Mesendoderm (in vitro differentiated cells): ENCODE measurements around the gene SCYGR7.

ENCODE experiments used
- DNase-seq: peaks from one replicate; pipeline ENCODE4 v3.0.0; 2013
- H2AK5ac ChIP-seq: 2 replicates; pipeline ENCODE4 v1.6.1; 2013; ENCODE audit warnings: low read length, inconsistent platforms
- H2BK120ac ChIP-seq: 2 replicates; pipeline ENCODE4 v1.6.1; 2013; ENCODE audit warnings: low read depth, mild to moderate bottlenecking, low read length, moderate library complexity, mixed read lengths
- H2BK15ac ChIP-seq: replicated peaks from 2 replicates; pipeline ENCODE4 v1.6.1; 2013; ENCODE audit warnings: low read depth, mild to moderate bottlenecking, moderate library complexity
- H2BK5ac ChIP-seq: 2 replicates; pipeline ENCODE4 v1.6.1; 2013; ENCODE audit warnings: low read length, inconsistent platforms
- H3K18ac ChIP-seq: 2 replicates; pipeline ENCODE4 v1.6.1; 2013; ENCODE audit warnings: mild to moderate bottlenecking, low read length, mixed read lengths
- H3K23ac ChIP-seq: one replicate; pipeline ENCODE4 v1.6.1; 2013; ENCODE audit warnings: low read length
- H3K27ac ChIP-seq: 2 replicates; pipeline ENCODE4 v1.5.1; 2013; ENCODE audit warnings: low read depth, mild to moderate bottlenecking, inconsistent platforms, low read length, moderate library complexity
- H3K27me3 ChIP-seq: 2 replicates; pipeline ENCODE4 v1.6.1; 2013; ENCODE audit warnings: low read length, control low read depth, mild to moderate bottlenecking, inconsistent platforms; ENCODE audit not compliant: insufficient read depth, poor library complexity
- H3K36me3 ChIP-seq: 2 replicates; pipeline ENCODE4 v1.6.1; 2013; ENCODE audit warnings: low read length, inconsistent platforms; ENCODE audit not compliant: control insufficient read depth, insufficient read depth
- H3K4ac ChIP-seq: one replicate; pipeline ENCODE4 v1.6.1; 2013; ENCODE audit warnings: low read depth, mild to moderate bottlenecking, low read length, moderate library complexity
- H3K4me1 ChIP-seq: 2 replicates; pipeline ENCODE4 v1.6.1; 2013; ENCODE audit warnings: low read depth, low read length, inconsistent platforms; ENCODE audit not compliant: control insufficient read depth
- H3K4me2 ChIP-seq: 2 replicates; pipeline ENCODE4 v1.6.1; 2013; ENCODE audit warnings: low read length
- H3K4me3 ChIP-seq: 2 replicates; pipeline ENCODE4 v1.5.1; 2013; ENCODE audit warnings: mild to moderate bottlenecking, low read length
- H3K56ac ChIP-seq: one replicate; pipeline ENCODE4 v1.6.1; 2013; ENCODE audit warnings: low read length
- H3K79me1 ChIP-seq: 2 replicates; pipeline ENCODE4 v1.6.1; 2013; ENCODE audit warnings: low read length, inconsistent platforms
- H3K79me2 ChIP-seq: 2 replicates; pipeline ENCODE4 v1.6.1; 2013; ENCODE audit warnings: mild to moderate bottlenecking, low read length; ENCODE audit not compliant: control insufficient read depth, insufficient read depth
- H3K9ac ChIP-seq: 2 replicates; pipeline ENCODE4 v1.6.1; 2013; ENCODE audit warnings: low read length, inconsistent platforms
- H4K5ac ChIP-seq: one replicate; pipeline ENCODE4 v1.6.1; 2013; ENCODE audit warnings: low read length
- H4K8ac ChIP-seq: one replicate; pipeline ENCODE4 v1.6.1; 2013; ENCODE audit warnings: low read depth, mild to moderate bottlenecking, control low read depth, low read length, moderate library complexity
- WGBS: extraction: QIAGEN DNeasy Blood & Tissue Kit; methylation state at CpG from one replicate; pipeline ENCODE4 v1.1.7; 2013; ENCODE audit warnings: low lambda C conversion rate, missing lambda C conversion rate; ENCODE audit not compliant: insufficient coverage; ENCODE audit errors: extremely low coverage; 5-methylcytosine and 5-hydroxymethylcytosine counted together

SCYGR7 gene

GRCh38 chr2:227761740-227762476 lies 33.8 kb downstream of the SCYGR7 start:
- WGBS, result no CpG with 5 or more reads among the region's 6 CpGs

GRCh38 chr2:227765788-227766372 lies 37.7 kb downstream of the SCYGR7 start:
- Histone ChIP-seq H4K8ac (no peak overlapping the region), H3K4me2 (no peak overlapping the region), H2BK120ac (no peak overlapping the region), H3K27ac (no peak overlapping the region), H3K18ac (no peak overlapping the region), H2BK5ac (no peak overlapping the region), H3K4me3 (no peak overlapping the region), H3K4ac (no peak overlapping the region), H3K79me1 (no peaks in the 10 kb centered on the region), H3K9ac (no peak overlapping the region), H2BK15ac (no peak overlapping the region), H3K23ac (no peak overlapping the region), H3K36me3 (no peaks in the 10 kb centered on the region), H4K5ac (no peak overlapping the region), H3K4me1 (no peaks in the 10 kb centered on the region), H3K56ac (no peak overlapping the region), H3K27me3 (no peaks in the 10 kb centered on the region), H2AK5ac (no peak overlapping the region), H3K79me2 (no peaks in the 10 kb centered on the region)
- no peak for DNase-seq
- no CpG with 5 or more reads among the region's 4 CpGs for WGBS

More at GRCh38 chr2:227761740-227762476, 33.8 kb downstream of the SCYGR7 start:
- H3K56ac ChIP-seq, result no peak overlapping the region
- H4K8ac ChIP-seq, result no peak overlapping the region
- no peak overlapping the region for H2AK5ac ChIP-seq
- no peak overlapping the region for H3K4me2 ChIP-seq
- no peak overlapping the region for H3K18ac ChIP-seq
- no peak overlapping the region for H3K9ac ChIP-seq
- no peak for DNase-seq
- H3K27me3 ChIP-seq, result no peaks in the 10 kb centered on the region
- H3K79me2 ChIP-seq, result no peaks in the 10 kb centered on the region
- H2BK15ac ChIP-seq, result no peak overlapping the region
- no peaks in the 10 kb centered on the region for H3K36me3 ChIP-seq
- H3K4me3 ChIP-seq, result no peak overlapping the region
- H2BK120ac ChIP-seq, result no peak overlapping the region
- no peak overlapping the region for H3K27ac ChIP-seq
- no peaks in the 10 kb centered on the region for H3K4me1 ChIP-seq
- H4K5ac ChIP-seq, result no peak overlapping the region
- no peak overlapping the region for H3K4ac ChIP-seq
- H3K79me1 ChIP-seq, result no peaks in the 10 kb centered on the region
- no peak overlapping the region for H2BK5ac ChIP-seq
- no peak overlapping the region for H3K23ac ChIP-seq

- H3K4me1 ChIP-seq, result no peaks in the 10 kb centered on the region
- no peak overlapping the region for H3K56ac ChIP-seq
- no peak overlapping the region for H3K4me2 ChIP-seq
- H3K9ac ChIP-seq, result no peak overlapping the region
- H3K18ac ChIP-seq, result no peak overlapping the region
- no peak overlapping the region for H2BK5ac ChIP-seq
- no peak overlapping the region for H2AK5ac ChIP-seq
- WGBS, result no CpG with 5 or more reads among the region's 11 CpGs
- no peaks in the 10 kb centered on the region for H3K36me3 ChIP-seq
- no peaks in the 10 kb centered on the region for H3K27me3 ChIP-seq
- H3K27ac ChIP-seq, result no peak overlapping the region
- H3K4ac ChIP-seq, result no peak overlapping the region
- no peak overlapping the region for H3K4me3 ChIP-seq
- peak; percentile 86 for DNase-seq
- H3K79me2 ChIP-seq, result no peaks in the 10 kb centered on the region
- H2BK15ac ChIP-seq, result no peak overlapping the region
- H4K8ac ChIP-seq, result no peak overlapping the region
- no peaks in the 10 kb centered on the region for H3K79me1 ChIP-seq
- no peak overlapping the region for H3K23ac ChIP-seq
- H2BK120ac ChIP-seq, result no peak overlapping the region
- no peak overlapping the region for H4K5ac ChIP-seq
Observed at GRCh38 chr2:227766373-227766883, 38.3 kb downstream of the SCYGR7 start.

- H3K79me1 ChIP-seq, result no peaks in the 10 kb centered on the region
- no peak overlapping the region for H2AK5ac ChIP-seq
- no peak overlapping the region for H3K9ac ChIP-seq
- WGBS, result no CpG with 5 or more reads among the region's 22 CpGs
- H3K4me1 ChIP-seq, result no peaks in the 10 kb centered on the region
- H3K36me3 ChIP-seq, result no peaks in the 10 kb centered on the region
- H3K56ac ChIP-seq, result peak overlapping the region; percentile 1
- no peaks in the 10 kb centered on the region for H3K27me3 ChIP-seq
- no peak overlapping the region for H3K23ac ChIP-seq
- no peak overlapping the region for H3K4me3 ChIP-seq
- H4K8ac ChIP-seq, result no peak overlapping the region
- H4K5ac ChIP-seq, result no peak overlapping the region
- H3K18ac ChIP-seq, result no peak overlapping the region
- no peak overlapping the region for H2BK5ac ChIP-seq
- H2BK120ac ChIP-seq, result no peak overlapping the region
- H3K4me2 ChIP-seq, result no peak overlapping the region
- H2BK15ac ChIP-seq, result no peak overlapping the region
- H3K4ac ChIP-seq, result no peak overlapping the region
- DNase-seq, result no peak
- no peak overlapping the region for H3K27ac ChIP-seq
- no peaks in the 10 kb centered on the region for H3K79me2 ChIP-seq
Observed at GRCh38 chr2:227767830-227768229, 39.7 kb downstream of the SCYGR7 start.

GRCh38 chr2:227772197-227772661 lies 44.1 kb downstream of the SCYGR7 start:
- Histone ChIP-seq H3K4ac (no peak overlapping the region), H3K56ac (no peak overlapping the region), H3K9ac (no peak overlapping the region), H2BK120ac (no peak overlapping the region), H3K27me3 (no peaks in the 10 kb centered on the region), H4K8ac (no peak overlapping the region), H2BK5ac (no peak overlapping the region), H2BK15ac (no peak overlapping the region), H2AK5ac (no peak overlapping the region), H3K79me1 (no peaks in the 10 kb centered on the region), H4K5ac (no peak overlapping the region), H3K4me2 (no peak overlapping the region), H3K4me1 (no peaks in the 10 kb centered on the region), H3K23ac (no peak overlapping the region), H3K36me3 (no peaks in the 10 kb centered on the region), H3K4me3 (no peak overlapping the region), H3K18ac (no peak overlapping the region), H3K79me2 (no peaks in the 10 kb centered on the region), H3K27ac (no peak overlapping the region)
- WGBS, result no CpG with 5 or more reads among the region's 5 CpGs
- no peak for DNase-seq
